ENCODE measurements around the gene SLC38A9.

DNA sequence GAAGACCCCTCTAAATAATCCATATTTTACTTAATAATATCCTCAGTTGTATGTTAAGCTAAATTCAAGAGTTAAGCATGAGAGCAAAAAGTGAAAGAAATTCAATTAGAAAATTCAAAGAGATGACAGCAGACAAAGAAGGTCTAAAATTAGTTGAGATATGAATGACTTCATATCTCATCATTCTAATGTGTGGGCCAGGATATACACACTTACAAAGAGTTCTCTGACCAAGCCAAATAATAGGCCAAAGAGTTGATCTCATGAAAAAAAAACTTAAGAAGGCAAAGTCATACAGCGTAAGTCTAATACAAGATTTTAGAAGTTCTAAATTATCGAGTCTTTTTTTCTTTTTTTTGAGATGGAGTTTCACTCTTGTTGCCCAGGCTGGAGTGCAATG lies 89.7 kb downstream of the SLC38A9 start:
- TF ChIP-seq GATA2 (IDR thresholded peaks at IDR 0.05; ENCODE audit: low read depth, low read length) (no peak), GATA3 (IDR thresholded peaks at IDR 0.05; ENCODE audit: low read depth, low read length) (no peak)
